SK-N-SH treated with all-trans-retinoic acid at 6 μM for 48 hours (cell line): ENCODE results near the gene RAB15.

Source experiments
- ATAC-seq: fragments of 200-7000 bp; cut with Tn5 transposase; 3 replicates; pipeline ENCODE4 v1.9.1; 2020; ENCODE audit warnings: mild to moderate bottlenecking, moderate library complexity
- ARNTL ChIP-seq: fragments of 450-650 bp; formaldehyde crosslinking; IDR thresholded peaks from 2 replicates; pipeline ENCODE4 v1.5.0; 2020; ENCODE audit warnings: low read depth, mild to moderate bottlenecking, moderate library complexity, borderline replicate concordance
- BACH2 ChIP-seq: fragments of 250-450 bp; sonication (Bioruptor Pico); IDR thresholded peaks from 2 replicates; pipeline ENCODE4 v1.9.0; 2021; ENCODE audit warnings: mild to moderate bottlenecking, borderline replicate concordance
- CREB5 ChIP-seq: fragments of 250-450 bp; sonication (Bioruptor Pico); IDR thresholded peaks from 2 replicates; pipeline ENCODE4 v1.5.1; 2020; ENCODE audit warnings: low read depth, mild to moderate bottlenecking, moderate library complexity
- CSDC2 ChIP-seq: fragments of 250-450 bp; sonication (Bioruptor Pico); IDR thresholded peaks from 2 replicates; pipeline ENCODE4 v1.5.0; 2020; ENCODE audit warnings: mild to moderate bottlenecking, moderate library complexity
- ESRRG ChIP-seq: fragments of 250-450 bp; sonication (Bioruptor Pico); IDR thresholded peaks from 2 replicates; pipeline ENCODE4 v1.6.1; 2021; ENCODE audit warnings: mild to moderate bottlenecking
- GLIS3 ChIP-seq: fragments of 250-450 bp; sonication (Bioruptor Pico); IDR thresholded peaks from 2 replicates; pipeline ENCODE4 v1.5.0; 2020; ENCODE audit warnings: mild to moderate bottlenecking, moderate library complexity
- ISL1 ChIP-seq: fragments of 250-450 bp; sonication (Bioruptor Pico); IDR thresholded peaks from 2 replicates; pipeline ENCODE4 v2.1.2; 2022; ENCODE audit warnings: mild to moderate bottlenecking, moderate library complexity
- OSR1 ChIP-seq: fragments of 250-450 bp; sonication (Bioruptor Pico); IDR thresholded peaks from 2 replicates; pipeline ENCODE4 v1.8.0; 2022; ENCODE audit warnings: moderate library complexity, mild to moderate bottlenecking, inconsistent platforms
- PATZ1 ChIP-seq: fragments of 250-450 bp; sonication (Bioruptor Pico); IDR thresholded peaks from 2 replicates; pipeline ENCODE4 v1.8.0; 2020; ENCODE audit warnings: mild to moderate bottlenecking, moderate library complexity, borderline replicate concordance
- PPARA ChIP-seq: fragments of 250-450 bp; sonication (Bioruptor Pico); IDR thresholded peaks from 2 replicates; pipeline ENCODE4 v1.5.0; 2020; ENCODE audit warnings: mild to moderate bottlenecking, borderline replicate concordance
- RARB ChIP-seq: fragments of 250-450 bp; sonication (Bioruptor Pico); IDR thresholded peaks from 2 replicates; pipeline ENCODE4 v1.8.0; 2021; ENCODE audit warnings: mild to moderate bottlenecking, moderate library complexity
- SNAI2 ChIP-seq: fragments of 250-450 bp; sonication (Bioruptor Pico); IDR thresholded peaks from 2 replicates; pipeline ENCODE4 v1.5.0; 2020; ENCODE audit warnings: mild to moderate bottlenecking, moderate library complexity
- TOX ChIP-seq: fragments of 250-450 bp; sonication (Bioruptor Pico); IDR thresholded peaks from 2 replicates; pipeline ENCODE4 v1.8.0; 2021; ENCODE audit warnings: mild to moderate bottlenecking, moderate library complexity, borderline replicate concordance
- ZC3H10 ChIP-seq: fragments of 250-450 bp; sonication (Bioruptor Pico); IDR thresholded peaks from 2 replicates; pipeline ENCODE4 v1.5.1; 2021; ENCODE audit warnings: mild to moderate bottlenecking, moderate library complexity
- ZFP3 ChIP-seq: fragments of 250-450 bp; sonication (Bioruptor Pico); IDR thresholded peaks from 2 replicates; pipeline ENCODE4 v1.5.0; 2020; ENCODE audit warnings: mild to moderate bottlenecking, moderate library complexity
- ZFP30 ChIP-seq: fragments of 450-650 bp; formaldehyde crosslinking; IDR thresholded peaks from 2 replicates; pipeline ENCODE4 v1.5.0; 2022; ENCODE audit warnings: mild to moderate bottlenecking, moderate library complexity
- ZNF565 ChIP-seq: fragments of 450-650 bp; formaldehyde crosslinking; conservative IDR thresholded peaks from 2 replicates; pipeline ENCODE4 v1.5.0; 2020; ENCODE audit warnings: low read depth, mild to moderate bottlenecking, moderate library complexity
- ZNF70 ChIP-seq: fragments of 450-650 bp; formaldehyde crosslinking; IDR thresholded peaks from 2 replicates; pipeline ENCODE4 v1.5.0; 2020; ENCODE audit warnings: mild to moderate bottlenecking, moderate library complexity
- ZNF8 ChIP-seq: fragments of 450-650 bp; formaldehyde crosslinking; IDR thresholded peaks from 2 replicates; pipeline ENCODE4 v1.5.0; 2020; ENCODE audit warnings: mild to moderate bottlenecking, moderate library complexity
- TF ChIP-seq, protein P1 (sequence below): fragments of 250-450 bp; sonication (Bioruptor Pico); IDR thresholded peaks from 2 replicates; pipeline ENCODE4 v1.5.1; 2021; ENCODE audit warnings: mild to moderate bottlenecking, moderate library complexity
- TF ChIP-seq, protein P2 (sequence below): fragments of 250-450 bp; sonication (Bioruptor Pico); IDR thresholded peaks from 2 replicates; pipeline ENCODE4 v1.5.0; 2020; ENCODE audit warnings: mild to moderate bottlenecking, moderate library complexity
- TF ChIP-seq, protein P3 (sequence below): fragments of 250-450 bp; sonication (Bioruptor Pico); IDR thresholded peaks from 2 replicates; pipeline ENCODE4 v1.8.0; 2021; ENCODE audit warnings: low read depth, mild to moderate bottlenecking, moderate library complexity, borderline replicate concordance

RAB15 gene

DNA sequence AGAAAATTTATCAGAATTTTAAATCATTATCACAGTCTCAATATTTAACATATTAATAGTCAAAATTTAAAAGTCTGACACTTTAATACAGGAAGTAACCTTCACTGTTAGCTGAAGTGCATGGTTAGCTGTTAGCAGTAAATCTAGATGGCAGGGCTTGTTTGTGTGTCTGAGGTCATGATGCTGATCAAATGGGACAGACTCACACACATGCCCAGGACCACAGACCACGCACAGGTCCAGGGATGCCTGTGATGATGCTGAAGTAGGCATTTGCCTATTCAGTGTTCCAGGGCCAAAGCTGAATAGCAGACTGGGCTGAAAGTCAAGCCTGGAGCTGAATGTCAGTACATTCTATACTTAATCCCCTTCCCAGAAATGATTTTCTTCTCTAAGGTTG, 35.1 kb upstream of the RAB15 start:
- ATAC-seq, result no peak
- TF ChIP-seq, protein P1, sequence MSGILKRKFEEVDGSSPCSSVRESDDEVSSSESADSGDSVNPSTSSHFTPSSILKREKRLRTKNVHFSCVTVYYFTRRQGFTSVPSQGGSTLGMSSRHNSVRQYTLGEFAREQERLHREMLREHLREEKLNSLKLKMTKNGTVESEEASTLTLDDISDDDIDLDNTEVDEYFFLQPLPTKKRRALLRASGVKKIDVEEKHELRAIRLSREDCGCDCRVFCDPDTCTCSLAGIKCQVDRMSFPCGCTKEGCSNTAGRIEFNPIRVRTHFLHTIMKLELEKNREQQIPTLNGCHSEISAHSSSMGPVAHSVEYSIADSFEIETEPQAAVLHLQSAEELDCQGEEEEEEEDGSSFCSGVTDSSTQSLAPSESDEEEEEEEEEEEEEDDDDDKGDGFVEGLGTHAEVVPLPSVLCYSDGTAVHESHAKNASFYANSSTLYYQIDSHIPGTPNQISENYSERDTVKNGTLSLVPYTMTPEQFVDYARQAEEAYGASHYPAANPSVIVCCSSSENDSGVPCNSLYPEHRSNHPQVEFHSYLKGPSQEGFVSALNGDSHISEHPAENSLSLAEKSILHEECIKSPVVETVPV (CRISPR knock-in tag), result no peak
- TF ChIP-seq GLIS3 (no peak), ZNF8 (no peak), ZNF565 (CRISPR knock-in tag) (no peak), OSR1 (CRISPR knock-in tag) (no peak)

GRCh38 chr14:65006261-65006721, 34.2 kb upstream of the RAB15 start:
- no peak for ATAC-seq

DNA sequence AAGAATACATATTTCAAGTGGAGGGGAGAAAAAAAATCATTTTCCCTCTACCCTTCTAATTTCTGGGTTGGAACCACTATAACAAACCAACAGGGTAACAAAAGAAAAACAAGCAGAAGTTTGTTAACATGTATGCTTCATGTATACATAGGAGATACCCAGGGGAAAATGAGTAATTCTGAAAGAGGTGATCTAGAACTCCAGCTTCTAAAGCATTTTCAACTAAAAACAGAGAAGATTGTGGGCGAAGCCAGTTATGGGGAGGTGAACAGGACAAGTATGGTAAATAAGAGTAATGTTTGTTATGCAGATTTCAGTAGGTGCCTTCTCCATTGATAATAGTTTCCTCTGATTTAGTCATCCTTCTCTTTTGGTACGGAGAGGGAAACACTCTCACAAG, 31.3 kb upstream of the RAB15 start:
- no peak for ATAC-seq
- no peak for TF ChIP-seq PATZ1 (CRISPR knock-in tag)
- no peak for TF ChIP-seq ZNF8
- TF ChIP-seq TOX (CRISPR knock-in tag), result no peak
- TF ChIP-seq ZFP3 (CRISPR knock-in tag), result no peak
- no peak for TF ChIP-seq CREB5 (CRISPR knock-in tag)
- no peak for TF ChIP-seq OSR1 (CRISPR knock-in tag)
- TF ChIP-seq, protein P2, sequence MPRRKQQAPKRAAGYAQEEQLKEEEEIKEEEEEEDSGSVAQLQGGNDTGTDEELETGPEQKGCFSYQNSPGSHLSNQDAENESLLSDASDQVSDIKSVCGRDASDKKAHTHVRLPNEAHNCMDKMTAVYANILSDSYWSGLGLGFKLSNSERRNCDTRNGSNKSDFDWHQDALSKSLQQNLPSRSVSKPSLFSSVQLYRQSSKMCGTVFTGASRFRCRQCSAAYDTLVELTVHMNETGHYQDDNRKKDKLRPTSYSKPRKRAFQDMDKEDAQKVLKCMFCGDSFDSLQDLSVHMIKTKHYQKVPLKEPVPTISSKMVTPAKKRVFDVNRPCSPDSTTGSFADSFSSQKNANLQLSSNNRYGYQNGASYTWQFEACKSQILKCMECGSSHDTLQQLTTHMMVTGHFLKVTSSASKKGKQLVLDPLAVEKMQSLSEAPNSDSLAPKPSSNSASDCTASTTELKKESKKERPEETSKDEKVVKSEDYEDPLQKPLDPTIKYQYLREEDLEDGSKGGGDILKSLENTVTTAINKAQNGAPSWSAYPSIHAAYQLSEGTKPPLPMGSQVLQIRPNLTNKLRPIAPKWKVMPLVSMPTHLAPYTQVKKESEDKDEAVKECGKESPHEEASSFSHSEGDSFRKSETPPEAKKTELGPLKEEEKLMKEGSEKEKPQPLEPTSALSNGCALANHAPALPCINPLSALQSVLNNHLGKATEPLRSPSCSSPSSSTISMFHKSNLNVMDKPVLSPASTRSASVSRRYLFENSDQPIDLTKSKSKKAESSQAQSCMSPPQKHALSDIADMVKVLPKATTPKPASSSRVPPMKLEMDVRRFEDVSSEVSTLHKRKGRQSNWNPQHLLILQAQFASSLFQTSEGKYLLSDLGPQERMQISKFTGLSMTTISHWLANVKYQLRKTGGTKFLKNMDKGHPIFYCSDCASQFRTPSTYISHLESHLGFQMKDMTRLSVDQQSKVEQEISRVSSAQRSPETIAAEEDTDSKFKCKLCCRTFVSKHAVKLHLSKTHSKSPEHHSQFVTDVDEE (CRISPR knock-in tag), result no peak
- TF ChIP-seq ZNF70, result no peak
- no peak for TF ChIP-seq CSDC2 (CRISPR knock-in tag)
- no peak for TF ChIP-seq RARB (CRISPR knock-in tag)
- no peak for TF ChIP-seq ESRRG (CRISPR knock-in tag)
- TF ChIP-seq ARNTL, result no peak

More at GRCh38 chr14:65006261-65006721, 34.2 kb upstream of the RAB15 start:
- TF ChIP-seq ISL1 (CRISPR knock-in tag), result no peak
- TF ChIP-seq ZFP30 (CRISPR knock-in tag), result no peak
- TF ChIP-seq PPARA, result no peak
- TF ChIP-seq OSR1 (CRISPR knock-in tag), result no peak
- no peak for TF ChIP-seq ESRRG (CRISPR knock-in tag)
- no peak for TF ChIP-seq RARB (CRISPR knock-in tag)
- TF ChIP-seq SNAI2, result no peak
- no peak for TF ChIP-seq ZNF8
- TF ChIP-seq, protein P3, sequence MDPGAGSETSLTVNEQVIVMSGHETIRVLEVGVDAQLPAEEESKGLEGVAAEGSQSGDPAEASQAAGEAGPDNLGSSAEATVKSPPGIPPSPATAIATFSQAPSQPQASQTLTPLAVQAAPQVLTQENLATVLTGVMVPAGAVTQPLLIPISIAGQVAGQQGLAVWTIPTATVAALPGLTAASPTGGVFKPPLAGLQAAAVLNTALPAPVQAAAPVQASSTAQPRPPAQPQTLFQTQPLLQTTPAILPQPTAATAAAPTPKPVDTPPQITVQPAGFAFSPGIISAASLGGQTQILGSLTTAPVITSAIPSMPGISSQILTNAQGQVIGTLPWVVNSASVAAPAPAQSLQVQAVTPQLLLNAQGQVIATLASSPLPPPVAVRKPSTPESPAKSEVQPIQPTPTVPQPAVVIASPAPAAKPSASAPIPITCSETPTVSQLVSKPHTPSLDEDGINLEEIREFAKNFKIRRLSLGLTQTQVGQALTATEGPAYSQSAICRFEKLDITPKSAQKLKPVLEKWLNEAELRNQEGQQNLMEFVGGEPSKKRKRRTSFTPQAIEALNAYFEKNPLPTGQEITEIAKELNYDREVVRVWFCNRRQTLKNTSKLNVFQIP (CRISPR knock-in tag), result no peak
- no peak for TF ChIP-seq BACH2 (CRISPR knock-in tag)
- no peak for TF ChIP-seq ZFP3 (CRISPR knock-in tag)
- no peak for TF ChIP-seq CSDC2 (CRISPR knock-in tag)
- TF ChIP-seq, protein P2 (CRISPR knock-in tag), result no peak
- TF ChIP-seq ARNTL, result no peak
- TF ChIP-seq PATZ1 (CRISPR knock-in tag), result no peak
- no peak for TF ChIP-seq ZC3H10 (CRISPR knock-in tag)
- TF ChIP-seq, all 23 proteins: peak for 0
